Body of pancreas (tissue), 4 donors: ENCODE data around the gene OSBPL1A. TPM values are rescaled to one million over a fixed set of nuclear protein-coding genes. Genes with fewer than 3 reads are reported as not detected.

ENCODE experiments used
- ATAC-seq: fragments of 150-250 bp; one replicate; pipeline ENCODE4 v1.9.1; 2016
- DNase-seq, 4 donors: peaks; one replicate each; pipeline ENCODE4 v3.0.0-alpha.2; 2019
- H3K27ac ChIP-seq, 4 donors: fragments of 200-600 bp; sonication (generic); 1 replicate in 3 of 4; 2 replicates in 1 of 4; pipeline versions ENCODE4 v1.5.1 to v1.6.1; 2016 to 2019; ENCODE audit warnings: mild to moderate bottlenecking in 1 of 4, mixed read lengths in 1 of 4, moderate library complexity in 1 of 4
- H3K27me3 ChIP-seq, 2 donors: fragments of 200-600 bp; sonication (generic); one replicate each; pipeline ENCODE4 v1.6.0; 2016; ENCODE audit warnings: mild to moderate bottlenecking in 1 of 2
- H3K36me3 ChIP-seq, 2 donors: fragments of 200-600 bp; sonication (generic); replicated peaks in 1 of 2; 2 replicates each; pipeline ENCODE4 v1.5.1; 2016; ENCODE audit warnings: low read depth in 2 of 2; ENCODE audit not compliant: insufficient read depth in 1 of 2
- H3K4me1 ChIP-seq: fragments of 200-600 bp; sonication (generic); one replicate; pipeline ENCODE4 v1.6.0; 2016
- H3K4me3 ChIP-seq, 2 donors: fragments of 200-600 bp; sonication (generic); 1 replicate in 1 of 2; 2 replicates in 1 of 2; pipeline ENCODE4 v1.5.1; 2016 to 2019
- H3K9me3 ChIP-seq, 3 donors: fragments of 200-600 bp; sonication (generic); 1 replicate in 2 of 3; 2 replicates in 1 of 3; pipeline ENCODE4 v1.5.1; 2016
- CTCF ChIP-seq, 7 experiments: fragments of 450-650 bp in 4 of 7; fragments of 200-600 bp in 3 of 7; sonication (generic) in 3 of 7; IDR thresholded peaks; one replicate each; pipeline ENCODE4 v1.5.1; 2016 to 2019; ENCODE audit warnings: antibody characterized with exemption in 7 of 7
- POLR2A ChIP-seq, 3 donors: fragments of 450-650 bp; IDR thresholded peaks; one replicate each; pipeline ENCODE4 v1.6.1; 2016; ENCODE audit warnings: antibody characterized with exemption in 3 of 3, mild to moderate bottlenecking in 2 of 3
- WGBS, 2 donors: methylation state at CpG; one replicate each; pipeline ENCODE4 v1.1.5; 2017; 5-methylcytosine and 5-hydroxymethylcytosine counted together
- intact Hi-C: fragments of 100-400 bp; cut with DNase I; formaldehyde crosslinking; loops from one replicate; pipeline ENCODE4 v1.15.1; 2023
- total RNA-seq, 2 donors: library from RNA; depleted of rRNA; stranded (reverse); fragments of >200 nt; gene quantifications; one replicate each; pipeline ENCODE4 v1.1.0, GENCODE V29; 2016

Gene OSBPL1A
- total RNA-seq, 2 donors from 2014 or later: 20.5 to 78.4 TPM

- Histone ChIP-seq H3K36me3 (no peaks in the 10 kb centered on the region), H3K27ac (no peak overlapping the region), H3K4me1 (no peaks in the 10 kb centered on the region), H3K9me3 (no peaks in the 10 kb centered on the region), H3K4me3 (no peak overlapping the region), H3K27me3 (no peaks in the 10 kb centered on the region)
- TF ChIP-seq CTCF (IDR thresholded peaks at IDR 0.05) (no peak), POLR2A (IDR thresholded peaks at IDR 0.05) (no peak)
- no peak for DNase-seq
- intact Hi-C loops: no loop called here
- no peak for ATAC-seq
- 59 to 66% methylated on average over 4 of the region's 4 CpGs for WGBS, 2 donors
These were observed 135.5 kb downstream of the OSBPL1A start for GRCh38 chr18:24262087-24262486.

- no peak overlapping the region for H3K4me3 ChIP-seq
- no peaks in the 10 kb centered on the region for H3K9me3 ChIP-seq
- DNase-seq: no peak
- H3K4me1 ChIP-seq: no peaks in the 10 kb centered on the region
- H3K36me3 ChIP-seq: no peaks in the 10 kb centered on the region
- H3K27me3 ChIP-seq: no peaks in the 10 kb centered on the region
- intact Hi-C loops: no loop called here
- no peak overlapping the region for H3K27ac ChIP-seq
- TF ChIP-seq CTCF (IDR thresholded peaks at IDR 0.05) (no peak), POLR2A (IDR thresholded peaks at IDR 0.05) (no peak)
- no peak for ATAC-seq
- WGBS, 2 donors: 90 to 94% methylated on average over 6 of the region's 6 CpGs
These were observed 137.6 kb downstream of the OSBPL1A start for GRCh38 chr18:24259869-24260641.

- DNase-seq (no peak), ATAC-seq (no peak)
- H3K27ac ChIP-seq: no peak overlapping the region
- H3K4me1 ChIP-seq: peaks cover 5% of the 10 kb centered on the region
- H3K9me3 ChIP-seq: no peaks in the 10 kb centered on the region
- TF ChIP-seq POLR2A (IDR thresholded peaks at IDR 0.05): no peak
- TF ChIP-seq CTCF (IDR thresholded peaks at IDR 0.05): no peak
- WGBS, 2 donors: 75 to 80% methylated on average over 1 of the region's 1 CpG
- intact Hi-C loops: no loop called here
- no peaks in the 10 kb centered on the region for H3K36me3 ChIP-seq
- no peak overlapping the region for H3K4me3 ChIP-seq
- H3K27me3 ChIP-seq: no peaks in the 10 kb centered on the region
These were observed 143.6 kb downstream of the OSBPL1A start for GRCh38 chr18:24254071-24254470.

- DNase-seq (no peak), ATAC-seq (no peak)
- H3K4me1 ChIP-seq: peaks cover 5% of the 10 kb centered on the region
- no peak overlapping the region for H3K4me3 ChIP-seq
- no peak overlapping the region for H3K27ac ChIP-seq
- no peak for TF ChIP-seq POLR2A (IDR thresholded peaks at IDR 0.05)
- no peak for TF ChIP-seq CTCF (IDR thresholded peaks at IDR 0.05)
- intact Hi-C loops: no loop called here
- H3K36me3 ChIP-seq: no peaks in the 10 kb centered on the region
- no peaks in the 10 kb centered on the region for H3K9me3 ChIP-seq
- no peaks in the 10 kb centered on the region for H3K27me3 ChIP-seq
- WGBS, 2 donors: 93 to 100% methylated on average over 2 to 6 of the region's 6 CpGs
These were observed 147.9 kb downstream of the OSBPL1A start for GRCh38 chr18:24249716-24250115.

- intact Hi-C loops: no loop called here
- ATAC-seq (no peak), DNase-seq (no peak)
- H3K9me3 ChIP-seq: no peaks in the 10 kb centered on the region
- H3K4me1 ChIP-seq: peaks cover 2% of the 10 kb centered on the region
- 33 to 48% methylated on average over 2 of the region's 2 CpGs for WGBS, 2 donors
- no peaks in the 10 kb centered on the region for H3K36me3 ChIP-seq
- TF ChIP-seq POLR2A (IDR thresholded peaks at IDR 0.05): no peak
- no peak for TF ChIP-seq CTCF (IDR thresholded peaks at IDR 0.05)
- H3K27me3 ChIP-seq: no peaks in the 10 kb centered on the region
- H3K4me3 ChIP-seq: no peak overlapping the region
- no peak overlapping the region for H3K27ac ChIP-seq
These were observed 149.3 kb downstream of the OSBPL1A start for GRCh38 chr18:24248359-24248758.
